Measurements from ENCODE around the gene CDHR5. TPM values are rescaled to one million over a fixed set of nuclear protein-coding genes. Genes with fewer than 3 reads are reported as not detected.

Gene CDHR5
- total RNA-seq, 1 experiment from 2014 or later = not detected

DNA sequence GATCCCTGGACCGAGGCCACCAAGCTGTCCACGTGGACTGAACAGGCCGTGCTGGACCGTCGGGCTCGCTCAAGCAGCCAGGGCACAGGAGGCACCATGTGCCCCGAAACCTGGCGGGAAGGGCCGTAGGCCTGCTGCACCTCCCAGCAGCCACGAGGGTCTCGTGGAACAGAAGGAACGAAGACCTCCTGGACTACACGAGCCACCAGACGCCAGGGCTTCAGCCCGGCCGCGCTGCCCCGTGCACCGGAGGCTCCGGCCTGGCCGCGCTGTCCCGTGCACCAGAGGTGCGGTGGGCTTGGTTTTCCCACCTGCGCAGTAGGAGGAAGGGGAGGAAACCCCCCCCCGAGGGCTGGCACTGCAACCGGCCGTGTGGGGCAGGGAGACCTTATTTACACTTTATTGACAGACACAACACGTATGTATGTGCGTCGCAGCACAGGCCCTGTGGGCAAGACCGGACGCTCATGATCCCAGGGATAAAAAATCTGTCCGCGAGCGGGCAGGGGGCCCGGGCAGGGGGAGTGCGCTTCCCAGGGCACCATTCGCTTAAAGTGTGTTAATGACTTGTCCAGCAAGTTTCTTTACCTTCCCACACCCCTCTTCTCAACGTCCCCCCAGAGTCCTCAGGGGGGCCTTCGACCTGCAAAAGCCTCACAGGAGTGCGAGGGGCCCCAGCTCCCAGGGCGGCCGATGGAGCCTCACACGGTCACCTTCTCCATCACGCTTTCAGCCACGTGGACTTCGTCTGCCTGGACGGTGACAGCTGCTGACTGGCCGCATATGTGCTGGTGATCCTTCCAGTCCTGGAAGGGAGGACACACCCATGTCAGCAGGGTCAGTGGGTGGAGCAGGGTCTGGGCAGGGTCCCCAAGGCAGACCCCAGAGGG is 19.3 kb upstream of the CDHR5 start:
- no peak for DNase-seq (ENCODE audit: low spot score)

DNA sequence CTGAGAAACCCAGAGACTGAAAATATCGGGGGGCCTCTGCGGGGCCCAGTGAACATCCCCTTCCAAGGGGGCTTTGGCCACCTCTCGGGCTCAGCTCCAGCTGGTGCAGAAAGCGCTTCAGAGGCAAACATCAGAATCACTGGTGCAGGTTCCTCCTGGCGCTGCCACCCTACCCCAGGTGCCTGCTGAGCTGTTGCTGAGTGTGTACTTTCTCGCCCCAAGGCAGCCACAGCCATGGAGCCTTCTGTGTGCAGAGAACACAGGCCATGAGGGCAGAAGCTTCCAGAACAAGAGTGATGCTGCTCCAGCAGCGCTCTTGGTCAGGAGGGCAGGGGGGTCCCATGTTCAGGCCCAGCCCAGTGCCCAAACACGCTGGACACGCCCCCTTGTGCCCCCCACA is 18.6 kb upstream of the CDHR5 start:
- DNase-seq (ENCODE audit: low spot score) = no peak

DNA sequence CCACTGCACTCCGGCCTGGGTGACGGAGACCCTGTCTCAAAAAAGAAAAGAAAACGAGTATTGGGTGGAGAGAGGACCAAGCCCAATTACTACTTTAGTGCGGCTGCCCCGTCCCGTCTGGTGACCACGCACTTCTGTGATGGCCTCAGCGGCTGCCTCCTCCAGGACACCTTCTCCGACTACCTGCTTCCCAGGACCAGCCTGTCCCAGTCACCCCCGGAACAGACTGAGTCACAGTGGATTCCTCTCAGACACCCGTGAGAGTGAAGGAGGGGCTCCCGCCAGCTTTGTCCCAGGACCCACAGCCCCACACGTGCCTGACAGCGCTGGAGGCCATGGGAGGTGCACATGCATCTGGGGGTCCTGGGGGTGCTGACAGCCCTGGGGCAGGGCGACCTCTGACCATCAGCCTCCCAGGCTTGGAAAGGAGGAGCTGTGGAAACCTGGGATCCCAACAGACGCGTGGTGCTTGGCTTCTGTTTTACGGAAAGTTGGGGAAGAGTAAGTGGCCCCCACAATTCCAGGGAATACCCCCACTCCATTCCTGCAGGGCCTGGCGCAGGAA is 17.1 kb upstream of the CDHR5 start:
- no peak for DNase-seq (ENCODE audit: low spot score)

DNA sequence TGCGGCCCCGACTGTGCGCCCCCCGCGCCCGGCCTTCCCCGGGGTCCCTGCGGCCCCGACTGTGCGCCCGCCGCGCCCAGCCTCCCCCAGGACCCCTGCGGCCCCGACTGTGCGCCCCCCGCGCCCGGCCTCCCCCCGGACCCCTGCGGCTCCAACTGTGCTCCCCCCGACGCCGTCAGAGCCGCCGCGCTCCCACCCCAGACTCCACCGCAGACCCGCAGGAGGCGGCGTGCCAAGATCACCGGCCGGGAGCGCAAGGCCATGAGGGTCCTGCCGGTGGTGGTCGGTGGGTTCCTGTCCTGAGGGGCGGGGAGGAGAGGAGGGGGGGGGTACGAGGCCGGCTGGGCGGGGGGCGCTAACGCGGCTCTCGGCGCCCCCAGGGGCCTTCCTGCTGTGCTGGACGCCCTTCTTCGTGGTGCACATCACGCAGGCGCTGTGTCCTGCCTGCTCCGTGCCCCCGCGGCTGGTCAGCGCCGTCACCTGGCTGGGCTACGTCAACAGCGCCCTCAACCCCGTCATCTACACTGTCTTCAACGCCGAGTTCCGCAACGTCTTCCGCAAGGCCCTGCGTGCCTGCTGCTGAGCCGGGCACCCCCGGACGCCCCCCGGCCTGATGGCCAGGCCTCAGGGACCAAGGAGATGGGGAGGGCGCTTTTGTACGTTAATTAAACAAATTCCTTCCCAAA is 15.4 kb upstream of the CDHR5 start:
- DNase-seq (ENCODE audit: low spot score) = no peak

DNA sequence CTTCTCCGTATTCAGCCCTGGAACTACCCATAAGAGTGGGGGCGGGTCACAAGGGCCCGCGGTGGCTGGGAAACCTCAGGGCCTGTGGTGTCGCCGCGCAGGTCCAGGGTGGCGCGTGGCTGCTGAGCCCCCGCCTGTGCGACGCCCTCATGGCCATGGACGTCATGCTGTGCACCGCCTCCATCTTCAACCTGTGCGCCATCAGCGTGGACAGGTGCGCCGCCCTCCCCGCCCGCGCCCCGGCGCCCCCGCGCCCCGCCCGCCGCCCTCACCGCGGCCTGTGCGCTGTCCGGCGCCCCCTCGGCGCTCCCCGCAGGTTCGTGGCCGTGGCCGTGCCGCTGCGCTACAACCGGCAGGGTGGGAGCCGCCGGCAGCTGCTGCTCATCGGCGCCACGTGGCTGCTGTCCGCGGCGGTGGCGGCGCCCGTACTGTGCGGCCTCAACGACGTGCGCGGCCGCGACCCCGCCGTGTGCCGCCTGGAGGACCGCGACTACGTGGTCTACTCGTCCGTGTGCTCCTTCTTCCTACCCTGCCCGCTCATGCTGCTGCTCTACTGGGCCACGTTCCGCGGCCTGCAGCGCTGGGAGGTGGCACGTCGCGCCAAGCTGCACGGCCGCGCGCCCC is 14.7 kb upstream of the CDHR5 start:
- DNase-seq (ENCODE audit: low spot score) = no peak

DNA sequence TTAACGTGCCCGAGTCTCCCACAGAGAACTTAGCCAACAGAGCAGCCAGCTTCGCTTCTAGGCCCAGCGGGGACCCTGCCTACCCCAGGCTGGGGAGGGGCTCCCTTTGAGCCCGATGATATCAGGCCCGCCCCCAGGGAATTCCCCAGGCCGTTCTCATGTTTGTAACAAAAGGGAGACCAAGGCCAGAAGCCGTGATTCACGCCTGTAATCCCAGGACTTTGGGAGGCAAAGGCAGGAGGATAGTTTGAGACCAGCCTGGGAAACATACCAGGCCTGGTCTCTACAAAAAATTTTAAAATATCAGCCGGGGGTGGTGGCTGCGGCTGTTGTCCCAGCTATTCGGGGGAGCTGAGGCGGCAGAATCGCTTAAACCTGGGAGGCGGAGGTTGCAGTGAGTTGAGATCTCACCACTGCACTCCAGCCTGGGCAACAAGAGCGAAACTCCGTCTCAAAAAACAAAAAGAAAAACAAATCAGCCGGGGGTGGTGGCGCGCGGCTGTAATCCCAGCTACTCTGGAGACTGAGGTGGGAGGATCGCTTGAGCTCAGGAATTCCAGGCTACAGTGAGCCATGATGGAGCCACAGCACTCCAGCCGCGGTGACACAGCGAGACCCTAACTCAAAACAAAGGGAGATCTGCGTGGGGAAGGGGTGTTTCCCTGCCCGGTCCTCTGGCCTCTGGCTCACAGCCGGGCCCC is 14.0 kb upstream of the CDHR5 start:
- no peak for DNase-seq (ENCODE audit: low spot score)

DNA sequence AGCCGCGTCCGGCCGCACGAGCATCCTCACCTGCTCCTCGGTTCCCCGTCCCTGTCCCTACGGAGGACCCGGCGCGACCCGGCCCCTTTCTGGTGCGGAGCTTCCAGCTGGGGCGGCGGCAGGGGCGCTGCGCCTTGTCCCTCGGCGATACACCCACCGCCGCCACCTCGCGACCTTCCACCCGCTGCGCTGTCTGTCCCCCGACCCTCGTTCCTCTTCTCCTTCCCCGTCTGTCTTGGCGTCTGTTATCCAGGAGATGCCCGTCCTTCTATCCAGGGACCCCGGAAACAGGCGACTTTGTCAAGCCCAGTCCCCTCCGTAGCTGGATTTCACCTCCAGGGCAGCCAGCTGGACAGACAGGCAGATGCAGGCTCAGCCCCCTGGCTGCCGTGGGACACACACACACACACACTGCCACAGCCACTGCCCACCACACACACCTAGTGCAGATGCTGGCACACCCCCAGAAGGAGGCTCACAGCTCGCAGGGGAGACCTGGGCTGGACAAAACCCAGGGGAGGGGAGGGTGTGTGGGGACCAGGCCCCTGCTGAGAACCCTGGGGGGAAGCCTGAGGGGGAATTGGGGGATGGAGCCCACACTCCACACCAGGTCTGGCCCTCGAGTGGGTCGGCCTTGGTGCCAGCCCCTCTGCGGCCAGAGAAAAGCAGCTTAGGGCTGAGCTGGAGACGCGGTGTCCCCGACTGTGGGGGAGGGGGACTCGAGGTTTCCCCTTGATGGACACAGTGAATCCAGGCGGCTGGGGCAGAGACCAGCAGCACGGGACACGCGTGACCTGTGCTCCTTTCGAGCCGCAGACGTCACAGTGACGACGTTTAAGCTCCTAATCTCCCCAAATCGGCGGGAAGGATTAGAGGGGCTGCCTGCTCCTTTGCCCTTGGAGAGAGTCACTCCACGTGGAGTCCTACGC is 13.1 kb upstream of the CDHR5 start:
- DNase-seq (ENCODE audit: low spot score) = no peak

DNA sequence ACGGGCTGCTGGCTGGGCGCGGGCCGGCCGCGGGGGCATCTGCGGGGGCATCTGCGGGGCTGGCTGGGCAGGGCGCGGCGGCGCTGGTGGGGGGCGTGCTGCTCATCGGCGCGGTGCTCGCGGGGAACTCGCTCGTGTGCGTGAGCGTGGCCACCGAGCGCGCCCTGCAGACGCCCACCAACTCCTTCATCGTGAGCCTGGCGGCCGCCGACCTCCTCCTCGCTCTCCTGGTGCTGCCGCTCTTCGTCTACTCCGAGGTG is 12.5 kb upstream of the CDHR5 start:
- no peak for DNase-seq (ENCODE audit: low spot score)

DNA sequence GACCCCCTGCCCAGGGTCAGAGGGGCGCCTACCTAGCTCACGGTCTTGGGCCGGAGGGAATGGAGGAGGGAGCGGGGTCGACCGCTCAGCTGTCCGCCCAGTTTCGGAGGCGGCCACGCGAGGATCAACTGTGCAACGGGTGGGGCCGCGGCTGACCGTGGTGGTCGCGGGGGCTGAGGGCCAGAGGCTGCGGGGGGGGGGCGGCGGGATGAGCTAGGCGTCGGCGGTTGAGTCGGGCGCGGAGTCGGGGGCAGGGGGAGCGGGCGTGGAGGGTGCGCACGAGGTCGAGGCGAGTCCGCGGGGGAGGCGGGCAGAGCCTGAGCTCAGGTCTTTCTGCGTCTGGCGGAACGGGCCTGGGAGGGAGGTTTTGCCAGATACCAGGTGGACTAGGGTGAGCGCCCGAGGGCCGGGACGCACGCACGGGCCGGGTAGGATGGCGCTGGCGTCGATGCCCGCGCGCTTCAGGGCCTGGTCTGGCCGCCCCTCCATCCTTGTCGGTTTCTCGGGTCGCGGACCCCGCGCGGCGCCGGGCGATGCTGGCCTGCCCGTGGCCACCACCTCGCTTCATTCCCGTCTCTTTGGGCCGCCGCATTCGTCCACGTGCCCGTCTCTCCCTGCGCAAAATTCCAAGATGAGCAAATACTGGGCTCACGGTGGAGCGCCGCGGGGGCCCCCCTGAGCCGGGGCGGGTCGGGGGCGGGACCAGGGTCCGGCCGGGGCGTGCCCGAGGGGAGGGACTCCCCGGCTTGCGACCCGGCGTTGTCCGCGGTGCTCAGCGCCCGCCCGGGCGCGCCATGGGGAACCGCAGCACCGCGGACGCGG is 12.0 kb upstream of the CDHR5 start, which contains the start of gene DRD4:
Gene DRD4, plus strand, starts transcription at position 759 of the 822 bp plus-strand sequence. Its CDS starts 36 bp downstream, at position 795.
- no peak for DNase-seq (ENCODE audit: low spot score)

DNA sequence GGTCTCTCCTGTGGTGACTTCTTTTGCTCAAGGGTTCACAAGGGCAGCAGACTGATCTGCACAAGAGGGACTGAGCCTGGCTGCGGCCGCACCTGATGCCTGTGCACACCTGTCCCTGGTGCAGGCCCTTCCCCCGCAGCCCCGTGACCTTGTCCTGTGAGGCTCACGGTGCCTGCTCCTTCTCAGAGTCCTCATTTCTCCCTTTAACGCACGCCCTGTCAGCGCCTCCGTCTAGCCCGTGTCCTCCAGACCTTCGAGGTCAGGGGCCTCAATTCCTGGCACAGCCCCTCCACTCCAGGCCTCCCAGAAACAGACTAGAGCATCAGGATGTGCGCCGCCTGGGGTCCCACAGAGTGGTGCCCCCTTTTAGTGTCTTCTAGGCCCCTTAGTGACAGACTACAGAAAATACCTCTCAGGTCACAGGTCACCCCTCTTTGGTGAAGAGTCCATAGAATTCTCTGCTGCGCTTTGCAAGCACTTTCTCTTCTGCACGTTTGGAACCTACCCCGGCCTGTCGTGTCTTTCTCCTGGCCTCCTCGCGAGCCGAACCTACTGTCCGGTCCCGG is 11.3 kb upstream of the CDHR5 start:
- DNase-seq (ENCODE audit: low spot score) = no peak

DNA sequence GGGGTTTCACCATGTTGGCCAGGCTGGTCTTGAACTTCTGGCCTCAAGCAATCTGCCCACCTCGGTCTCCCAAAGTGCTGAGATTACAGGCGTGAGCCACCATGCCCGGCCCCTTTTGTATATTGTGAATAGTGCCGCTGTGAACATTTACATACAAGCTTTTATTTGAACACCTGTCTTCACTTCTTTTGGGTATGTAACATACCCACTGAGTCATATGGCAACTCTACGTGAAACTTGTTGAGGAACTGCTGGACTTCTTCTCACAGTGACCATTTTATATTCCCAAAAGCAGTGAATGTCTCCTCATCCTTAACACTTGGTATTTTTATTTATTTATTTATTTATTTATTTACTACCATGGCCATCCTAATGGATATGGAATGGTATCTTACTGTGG is 6.1 kb upstream of the CDHR5 start:
- no peak for DNase-seq (ENCODE audit: low spot score)

DNA sequence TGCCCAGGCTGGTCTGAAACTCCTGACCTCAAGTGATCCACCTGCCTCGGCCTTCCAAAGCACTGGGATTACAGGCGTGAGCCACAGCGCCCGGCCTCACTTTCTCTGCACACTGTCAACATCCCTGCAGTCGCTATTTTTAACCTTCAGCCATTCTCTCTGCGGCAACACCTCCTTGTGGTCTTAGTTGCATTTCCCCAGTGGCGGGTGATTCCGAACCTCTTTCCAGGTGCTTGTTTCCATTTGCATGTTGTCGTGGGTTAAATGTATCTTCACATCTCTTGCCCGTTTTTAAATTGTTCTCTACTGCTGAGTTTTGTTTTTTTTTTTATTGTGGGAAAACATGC is 4.5 kb upstream of the CDHR5 start:
- peak; percentile 33 for DNase-seq (ENCODE audit: low spot score)

DNA sequence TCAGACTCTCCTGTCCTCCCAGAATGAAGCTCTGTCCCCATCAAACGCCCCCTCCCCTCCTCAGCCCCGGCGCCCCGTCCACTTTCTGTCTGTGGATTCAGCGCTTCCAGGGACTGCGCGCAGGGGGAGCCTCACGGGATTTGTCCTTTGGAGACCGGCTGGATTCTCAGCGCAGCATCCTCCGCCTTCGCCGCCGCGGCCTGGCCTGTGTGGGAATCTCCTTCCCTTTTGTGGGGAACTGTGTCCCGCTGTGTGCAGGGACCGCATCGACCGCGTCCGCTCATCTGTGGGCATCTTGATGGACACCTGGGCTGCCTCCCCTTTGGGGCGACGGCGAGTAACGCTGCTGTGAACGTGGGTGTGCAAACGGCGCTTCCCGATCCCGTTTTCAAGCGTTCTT is 3.3 kb upstream of the CDHR5 start:
- DNase-seq (ENCODE audit: low spot score) = no peak

DNA sequence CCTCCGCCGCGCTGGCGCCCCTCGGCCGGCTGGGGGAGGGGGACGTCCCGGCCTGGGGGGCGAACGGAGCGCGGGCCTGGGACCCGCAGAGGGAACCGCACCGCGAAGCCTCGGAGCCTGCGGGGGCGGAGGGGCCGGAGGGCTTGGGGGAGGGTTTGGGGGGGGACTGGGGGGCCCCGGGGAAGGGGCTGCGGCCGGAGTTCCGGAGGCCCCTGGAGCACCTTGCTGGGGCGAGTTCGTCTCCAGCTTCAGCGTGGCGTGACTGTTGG is 2.5 kb upstream of the CDHR5 start:
- no peak for DNase-seq (ENCODE audit: low spot score)

DNA sequence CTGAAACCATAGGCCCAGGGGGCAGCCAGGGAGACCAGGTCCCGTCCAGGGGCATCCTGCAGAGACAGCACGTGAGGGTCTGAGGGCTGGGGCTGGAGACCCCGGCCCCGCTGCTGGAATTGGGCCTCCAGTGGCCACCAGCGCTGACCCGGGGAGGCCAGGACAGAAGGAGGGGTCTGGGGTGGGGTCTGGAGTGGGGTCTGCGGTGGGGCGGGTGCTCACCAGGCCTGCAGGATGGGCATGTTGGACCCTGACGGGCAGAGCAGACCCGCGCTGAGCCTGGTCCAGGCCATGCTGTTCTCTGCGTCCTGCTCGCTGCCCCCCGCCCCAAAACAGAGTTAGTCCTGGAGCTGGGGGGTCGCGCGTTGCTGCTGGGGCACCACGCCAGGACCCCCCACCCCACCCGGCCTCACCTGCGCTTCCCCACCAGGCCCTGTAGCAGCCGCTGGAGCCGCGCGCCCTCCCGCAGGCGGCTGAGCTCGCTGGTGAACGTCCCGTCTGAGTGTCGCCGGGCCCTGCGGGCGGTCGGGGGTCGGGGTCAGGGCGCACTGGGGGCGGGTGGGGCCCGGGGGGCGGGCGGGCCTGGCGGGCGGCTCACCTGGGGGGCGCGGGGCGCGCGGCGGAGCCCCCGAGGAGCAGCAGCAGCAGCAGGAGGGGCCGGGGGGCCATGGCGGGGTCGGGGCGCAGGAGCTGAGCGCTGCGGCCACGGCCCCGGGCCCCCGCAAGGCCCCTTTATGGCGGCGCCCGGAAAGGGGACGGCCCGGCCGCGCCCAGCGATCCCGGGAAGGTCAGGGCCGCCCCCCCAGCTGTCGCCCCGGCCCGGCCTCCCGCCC is 1.9 kb upstream of the CDHR5 start, which contains the start of gene SCT:
Gene SCT, minus strand, starts transcription at position 707 of the 833 bp plus-strand sequence. Its CDS starts 38 bp downstream, at position 669.
- no peak for DNase-seq (ENCODE audit: low spot score)

DNA sequence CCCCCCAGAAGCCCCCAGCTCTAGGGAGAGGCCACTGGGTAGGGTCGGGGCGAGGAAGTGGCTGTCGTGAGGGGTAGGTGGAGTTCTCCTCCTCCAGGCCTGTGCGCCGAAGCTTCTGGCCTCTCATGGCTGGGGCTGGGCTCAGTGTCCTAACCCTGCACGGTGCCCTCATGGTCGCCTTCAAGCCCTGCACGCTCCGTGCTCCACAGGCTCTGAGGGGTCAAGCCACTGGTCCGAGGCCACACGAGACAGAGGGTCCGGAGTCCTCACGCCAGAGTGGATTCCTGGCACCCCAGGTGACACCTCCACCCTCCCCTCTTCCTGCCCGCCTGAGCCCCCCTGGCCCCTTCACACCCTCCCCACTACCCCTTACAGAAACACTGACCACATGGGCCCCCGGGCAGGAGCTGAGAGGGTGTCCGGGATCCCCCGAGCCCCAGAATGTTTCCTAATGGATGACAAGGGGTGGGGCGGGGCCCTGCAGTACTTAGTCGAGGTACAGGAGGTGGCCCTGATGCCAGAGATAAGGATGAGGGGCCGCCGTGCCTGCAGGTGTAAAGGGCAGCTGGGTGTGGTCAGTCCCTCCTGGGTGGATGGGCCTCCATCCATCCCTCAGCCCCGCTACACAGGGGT is 997 bp upstream of the CDHR5 start:
- no peak for DNase-seq (ENCODE audit: low spot score)

DNA sequence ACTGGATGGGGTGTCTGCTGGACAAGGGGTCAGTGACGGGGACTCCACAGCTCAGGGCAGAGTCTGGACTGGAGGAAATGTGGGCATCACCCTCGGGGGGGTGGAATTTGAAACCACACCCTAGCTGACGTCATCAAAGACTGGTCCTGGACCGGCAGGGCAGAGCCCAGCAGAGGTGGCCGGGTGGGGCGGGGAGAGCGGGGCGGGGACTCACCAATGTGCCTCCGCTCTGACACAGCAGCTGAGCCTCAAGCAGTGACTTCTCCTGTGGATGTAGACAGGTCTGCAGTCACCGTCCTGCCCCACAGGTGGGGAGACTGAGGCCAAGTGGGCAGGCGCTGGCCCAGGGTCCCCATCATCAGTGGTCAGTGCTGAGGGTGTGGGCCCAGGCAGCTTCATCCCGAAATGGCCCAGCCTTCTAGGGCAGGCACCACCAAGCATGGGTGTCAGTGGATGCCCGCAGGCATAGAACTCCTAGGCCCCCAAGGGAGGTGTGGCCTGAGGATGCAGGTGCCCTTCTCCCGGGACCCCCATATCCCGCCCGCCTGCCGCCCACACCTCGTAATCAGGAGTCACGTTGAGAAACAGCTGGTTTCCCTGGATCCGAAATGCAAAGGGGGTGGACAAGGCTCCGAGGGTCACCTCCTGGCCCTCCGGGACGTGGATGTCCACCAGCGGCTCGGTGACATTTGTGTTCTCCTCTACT is 603 bp downstream of the CDHR5 start:
- DNase-seq (ENCODE audit: low spot score) = peak; percentile 85

DNA sequence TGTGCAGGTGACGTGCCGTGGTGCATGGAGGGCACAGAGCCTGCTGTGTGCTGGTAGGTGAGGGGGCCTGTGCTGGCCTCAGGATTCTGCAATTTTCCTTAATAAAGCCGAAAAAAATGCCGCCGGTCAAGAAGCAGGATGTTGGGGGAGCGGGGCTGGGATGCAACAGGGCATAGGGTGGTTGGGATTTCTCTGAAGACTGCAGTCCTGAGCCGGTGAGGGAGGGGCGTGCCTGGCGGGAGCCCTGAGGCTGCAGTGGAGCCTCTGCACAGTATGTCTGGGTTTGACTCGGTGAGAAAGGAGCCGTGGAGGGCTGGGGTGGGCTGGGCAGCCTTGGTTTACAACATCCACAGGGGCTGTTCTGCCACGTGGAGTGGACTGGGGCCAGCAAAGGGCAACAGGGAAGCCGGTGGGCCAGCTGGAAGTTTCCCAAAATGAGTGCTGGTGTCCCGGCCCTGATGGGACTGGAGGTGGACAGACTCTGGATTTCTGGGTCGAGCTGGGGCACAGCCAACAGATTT is 1.3 kb downstream of the CDHR5 start:
- no peak for DNase-seq (ENCODE audit: low spot score)
